Sigmoid colon (tissue), 4 donors: ENCODE data around the gene ZNF322.

Experiments used
- POLR2AphosphoS5 ChIP-seq, 4 donors: sonication (generic); formaldehyde crosslinking; IDR thresholded peaks; one replicate each; pipeline ENCODE4 v1.6.1; 2017; ENCODE audit warnings: antibody characterized with exemption in 4 of 4
- TF ChIP-seq, protein P1 (sequence below), 4 experiments: fragments of 450-650 bp in 3 of 4; fragments of 200-600 bp in 1 of 4; IDR thresholded peaks; one replicate each; pipeline ENCODE4 v1.5.1; 2016 to 2019; ENCODE audit warnings: antibody characterized with exemption in 4 of 4, mild to moderate bottlenecking in 3 of 4, moderate library complexity in 2 of 4

DNA sequence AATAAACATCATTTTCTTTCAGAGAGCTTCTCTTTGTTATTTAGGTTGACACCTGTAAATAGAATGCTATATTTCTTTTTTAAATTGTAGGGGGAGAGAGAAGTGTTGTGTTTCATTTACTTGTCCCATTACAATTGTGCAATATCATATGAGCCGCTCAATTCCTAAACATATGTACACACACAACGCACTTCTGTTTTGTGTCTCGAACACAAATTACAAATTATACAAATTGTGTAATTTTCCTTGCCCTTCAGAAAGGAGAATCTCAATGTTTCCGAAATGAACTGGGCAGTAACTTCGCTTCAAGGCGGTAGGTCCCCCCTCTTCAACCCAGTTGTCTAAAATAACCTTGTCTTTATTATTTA is 65.4 kb downstream of the ZNF322 start:
- TF ChIP-seq, protein P1, sequence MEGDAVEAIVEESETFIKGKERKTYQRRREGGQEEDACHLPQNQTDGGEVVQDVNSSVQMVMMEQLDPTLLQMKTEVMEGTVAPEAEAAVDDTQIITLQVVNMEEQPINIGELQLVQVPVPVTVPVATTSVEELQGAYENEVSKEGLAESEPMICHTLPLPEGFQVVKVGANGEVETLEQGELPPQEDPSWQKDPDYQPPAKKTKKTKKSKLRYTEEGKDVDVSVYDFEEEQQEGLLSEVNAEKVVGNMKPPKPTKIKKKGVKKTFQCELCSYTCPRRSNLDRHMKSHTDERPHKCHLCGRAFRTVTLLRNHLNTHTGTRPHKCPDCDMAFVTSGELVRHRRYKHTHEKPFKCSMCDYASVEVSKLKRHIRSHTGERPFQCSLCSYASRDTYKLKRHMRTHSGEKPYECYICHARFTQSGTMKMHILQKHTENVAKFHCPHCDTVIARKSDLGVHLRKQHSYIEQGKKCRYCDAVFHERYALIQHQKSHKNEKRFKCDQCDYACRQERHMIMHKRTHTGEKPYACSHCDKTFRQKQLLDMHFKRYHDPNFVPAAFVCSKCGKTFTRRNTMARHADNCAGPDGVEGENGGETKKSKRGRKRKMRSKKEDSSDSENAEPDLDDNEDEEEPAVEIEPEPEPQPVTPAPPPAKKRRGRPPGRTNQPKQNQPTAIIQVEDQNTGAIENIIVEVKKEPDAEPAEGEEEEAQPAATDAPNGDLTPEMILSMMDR (IDR thresholded peaks at IDR 0.05): no peak
- no peak for TF ChIP-seq POLR2AphosphoS5 (IDR thresholded peaks at IDR 0.05)
